HCT116 (cell line): ENCODE results near the gene PRRT1B. TPM values are rescaled to one million over a fixed set of nuclear protein-coding genes. Genes with fewer than 3 reads are reported as not detected.

Experiments used
- ATAC-seq: fragments of 200-7000 bp; cut with Tn5 transposase; 2 replicates; pipeline ENCODE4 v1.9.1; 2020; ENCODE audit warnings: mild to moderate bottlenecking, moderate library complexity
- BruUV-seq: library from RNA; stranded (reverse); fragments of 400-500 nt; replicated peaks from 2 replicates; lab custom pipeline; 2021; lab: Mats Ljungman, UMichigan
- CTCF ChIA-PET: fragments of 300-600 bp; sonication (Branson Sonifier 250); formaldehyde crosslinking; loops from one replicate; lab custom pipeline; 2021; ENCODE audit warnings: antibody characterized with exemption; lab: Charles Lee
- POLR2A ChIA-PET: fragments of 300-600, 350-600 bp; sonication (Branson Sonifier 250); formaldehyde crosslinking; loops from one replicate; lab custom pipeline; 2021; ENCODE audit warnings: antibody characterized with exemption; lab: Charles Lee
- RAD21 ChIA-PET, 2 experiments: fragments of 300-600 bp; sonication (Branson Sonifier 250); formaldehyde crosslinking; loops; one replicate each; lab custom pipeline; 2023; ENCODE audit warnings: low total read pairs in 2 of 2; ENCODE audit not compliant: uncharacterized antibody in 2 of 2, unreplicated experiment in 2 of 2, low non-redundant PET in 1 of 2; lab: Charles Lee
- DNase-seq: peaks from one replicate; pipeline ENCODE4 v3.0.0-alpha.2; 2010; ENCODE audit warnings: low read depth, low spot score
- H2AFZ ChIP-seq: fragments of 200-600 bp; shearing (Covaris generic), sonication (generic); 2 replicates; pipeline ENCODE4 v1.6.1; 2017; ENCODE audit warnings: low read depth, mixed run types, mixed read lengths, antibody characterized with exemption, low read length; ENCODE audit not compliant: poor library complexity, severe bottlenecking
- H3K27ac ChIP-seq: 2 replicates; pipeline ENCODE4 v1.5.1; 2012; ENCODE audit warnings: low read depth, low read length
- H3K27me3 ChIP-seq: fragments of 200-600 bp; sonication (generic); 2 replicates; pipeline ENCODE4 v1.6.1; 2016; ENCODE audit warnings: mixed run types, low read length, mixed read lengths; ENCODE audit not compliant: insufficient read depth
- H3K36me3 ChIP-seq, 2 experiments: fragments of 200-500 bp in 1 of 2; fragments of 200-600 bp in 1 of 2; sonication (Bioruptor generic) in 1 of 2; sonication (generic) in 1 of 2; 2 replicates each; pipeline versions ENCODE4 v1.5.1 to v1.6.1; 2014 to 2016; ENCODE audit warnings: low read length in 2 of 2, inconsistent platforms in 1 of 2, mixed read lengths in 1 of 2, mixed run types in 1 of 2; ENCODE audit not compliant: insufficient read depth in 2 of 2, control insufficient read depth in 1 of 2
- H3K4me1 ChIP-seq, 2 experiments: fragments of 200-600 bp in 1 of 2; sonication (generic) in 1 of 2; 2 replicates each; pipeline versions ENCODE4 v1.5.1 to v1.6.1; 2012 to 2017; ENCODE audit warnings: low read length in 2 of 2, inconsistent platforms in 1 of 2, mild to moderate bottlenecking in 1 of 2, mixed read lengths in 1 of 2, mixed run types in 1 of 2, moderate library complexity in 1 of 2; ENCODE audit not compliant: insufficient read depth in 2 of 2, control insufficient read depth in 1 of 2
- H3K4me2 ChIP-seq: fragments of 200-600 bp; sonication (generic); 2 replicates; pipeline ENCODE4 v1.6.1; 2017; ENCODE audit warnings: mixed run types, low read length, mixed read lengths
- H3K4me3 ChIP-seq, 2 experiments: fragments of 200-600 bp in 1 of 2; sonication (generic) in 1 of 2; replicated peaks in 1 of 2; 2 replicates each; pipeline ENCODE4 v1.5.1; 2011 to 2016; ENCODE audit warnings: low read length in 2 of 2, control low read depth in 1 of 2, low read depth in 1 of 2, mild to moderate bottlenecking in 1 of 2, mixed read lengths in 1 of 2, mixed run types in 1 of 2
- H3K79me2 ChIP-seq: fragments of 200-600 bp; sonication (generic); 2 replicates; pipeline ENCODE4 v1.6.1; 2017; ENCODE audit warnings: mild to moderate bottlenecking, mixed run types, low read length, moderate library complexity, mixed read lengths; ENCODE audit not compliant: insufficient read depth
- H3K9ac ChIP-seq: fragments of 200-600 bp; sonication (generic); 2 replicates; pipeline ENCODE4 v1.6.1; 2016; ENCODE audit warnings: low read length, mixed read lengths
- H3K9me2 ChIP-seq: fragments of 200-600 bp; sonication (generic), shearing (Covaris generic); 2 replicates; pipeline ENCODE4 v1.6.1; 2017; ENCODE audit warnings: mixed run types, mild to moderate bottlenecking, moderate library complexity; ENCODE audit not compliant: insufficient read depth
- H3K9me3 ChIP-seq, 2 experiments: fragments of 200-500 bp in 1 of 2; fragments of 200-600 bp in 1 of 2; sonication (Bioruptor generic) in 1 of 2; sonication (generic) in 1 of 2; 2 replicates each; pipeline ENCODE4 v1.6.1; 2014 to 2017; ENCODE audit warnings: low read length in 2 of 2, mixed read lengths in 2 of 2, inconsistent platforms in 1 of 2, low read depth in 1 of 2, mild to moderate bottlenecking in 1 of 2, mixed run types in 1 of 2, moderate library complexity in 1 of 2; ENCODE audit not compliant: control insufficient read depth in 1 of 2, insufficient read depth in 1 of 2
- H4K20me1 ChIP-seq: fragments of 200-600 bp; sonication (generic), shearing (Covaris generic); 2 replicates; pipeline ENCODE4 v1.6.1; 2017; ENCODE audit warnings: mixed run types, mild to moderate bottlenecking, moderate library complexity; ENCODE audit not compliant: insufficient read depth
- ATF3 ChIP-seq: IDR thresholded peaks from 2 replicates; pipeline ENCODE4 v1.6.1; 2012
- EGR1 ChIP-seq: IDR thresholded peaks from 2 replicates; pipeline ENCODE4 v1.6.1; 2012; ENCODE audit warnings: low read depth
- EZH2 ChIP-seq: fragments of 200-600 bp; sonication (generic); IDR thresholded peaks from 2 replicates; pipeline ENCODE4 v1.6.1; 2017; ENCODE audit warnings: antibody characterized with exemption, mixed run types
- EZH2phosphoT487 ChIP-seq: fragments of 200-600 bp; IDR thresholded peaks from 2 replicates; pipeline ENCODE4 v1.6.1; 2018; ENCODE audit warnings: antibody characterized with exemption, borderline replicate concordance
- JUND ChIP-seq: IDR thresholded peaks from 2 replicates; pipeline ENCODE4 v1.6.1; 2012
- MAX ChIP-seq: IDR thresholded peaks from 2 replicates; pipeline ENCODE4 v1.6.1; 2012
- POLR2A ChIP-seq: IDR thresholded peaks from 2 replicates; pipeline ENCODE4 v1.7.0; 2011; ENCODE audit warnings: borderline replicate concordance; ENCODE audit not compliant: insufficient read depth, insufficient read length; ENCODE audit errors: extremely low read depth
- POLR2AphosphoS5 ChIP-seq: IDR thresholded peaks from 2 replicates; pipeline ENCODE4 v1.6.1; 2011; ENCODE audit warnings: mild to moderate bottlenecking, low read depth, low read length, moderate library complexity
- RAD21 ChIP-seq: IDR thresholded peaks from 2 replicates; pipeline ENCODE4 v1.6.1; 2012; ENCODE audit warnings: low read depth, mild to moderate bottlenecking
- REST ChIP-seq: IDR thresholded peaks from 2 replicates; pipeline ENCODE4 v1.6.1; 2012; ENCODE audit warnings: low read depth
- SIN3A ChIP-seq: IDR thresholded peaks from 2 replicates; pipeline ENCODE4 v1.6.1; 2012; ENCODE audit warnings: low read depth
- TCF7L2 ChIP-seq: IDR thresholded peaks from 2 replicates; pipeline ENCODE4 v1.7.0; 2011; ENCODE audit warnings: borderline replicate concordance, inconsistent platforms; ENCODE audit not compliant: insufficient read depth, insufficient read length; ENCODE audit errors: extremely low read depth
- ZBTB33 ChIP-seq: IDR thresholded peaks from 2 replicates; pipeline ENCODE4 v1.6.1; 2011; ENCODE audit warnings: mild to moderate bottlenecking, low read length, moderate library complexity; ENCODE audit not compliant: insufficient replicate concordance; ENCODE audit errors: extremely low read depth
- ZFX ChIP-seq: fragments of 450-650 bp; IDR thresholded peaks from 2 replicates; pipeline ENCODE4 v1.6.1; 2017
- intact Hi-C: fragments of 100-400 bp; cut with micrococcal nuclease; formaldehyde crosslinking; loops from 2 replicates; pipeline ENCODE4 v1.10.0; 2022
- total RNA-seq: library from RNA; stranded (reverse); gene quantifications from one replicate; pipeline ENCODE4 v1.2.1, GENCODE V29; 2021; ENCODE audit not compliant: unreplicated experiment

Gene PRRT1B
- total RNA-seq, 1 experiment from 2014 or later, result not detected

GRCh38 chr9:131555841-131556673, 10.7 kb downstream of the PRRT1B start:
- Histone ChIP-seq H2AFZ (no peak overlapping the region), H3K27ac (no peak overlapping the region), H3K36me3 (no peaks in the 10 kb centered on the region), H3K4me1 (no peaks in the 10 kb centered on the region), H3K4me3 (no peak overlapping the region), H3K9ac (no peak overlapping the region), H3K27me3 (no peaks in the 10 kb centered on the region), H3K79me2 (no peaks in the 10 kb centered on the region), H3K9me3 (no peaks in the 10 kb centered on the region), H3K4me2 (no peak overlapping the region), H3K9me2 (no peaks in the 10 kb centered on the region), H4K20me1 (no peaks in the 10 kb centered on the region)
- DNase-seq (no peak), ATAC-seq (no peak)
- RAD21 ChIA-PET, result no interaction called here
- CTCF ChIA-PET, result no interaction called here
- no TSS peak for BruUV-seq
- no peak for TF ChIP-seq ATF3
- no peak for TF ChIP-seq JUND
- no peak for TF ChIP-seq SIN3A
- TF ChIP-seq EZH2phosphoT487, result no peak
- no peak for TF ChIP-seq POLR2A
- no peak for TF ChIP-seq MAX
- no peak for TF ChIP-seq ZFX
- TF ChIP-seq EZH2, result no peak
- TF ChIP-seq TCF7L2, result no peak
- no peak for TF ChIP-seq EGR1
- no peak for TF ChIP-seq RAD21
- TF ChIP-seq REST, result no peak
- TF ChIP-seq POLR2AphosphoS5, result no peak
- TF ChIP-seq ZBTB33, result no peak
- intact Hi-C loops, result no loop called here
- POLR2A ChIA-PET, result no interaction called here
